Loucy (cell line): ENCODE results near the gene SLC1A4.

Source experiments
- EZH2phosphoT487 ChIP-seq: fragments of 200-600 bp; IDR thresholded peaks from 2 replicates; pipeline ENCODE4 v1.6.1; 2018; ENCODE audit warnings: antibody characterized with exemption, mild to moderate bottlenecking, moderate library complexity, borderline replicate concordance
- TF ChIP-seq, protein P1 (sequence below): fragments of 200-600 bp; sonication (generic); conservative IDR thresholded peaks from 2 replicates; pipeline ENCODE4 v1.5.1; 2014; ENCODE audit warnings: mild to moderate bottlenecking, antibody characterized with exemption, low read length

DNA sequence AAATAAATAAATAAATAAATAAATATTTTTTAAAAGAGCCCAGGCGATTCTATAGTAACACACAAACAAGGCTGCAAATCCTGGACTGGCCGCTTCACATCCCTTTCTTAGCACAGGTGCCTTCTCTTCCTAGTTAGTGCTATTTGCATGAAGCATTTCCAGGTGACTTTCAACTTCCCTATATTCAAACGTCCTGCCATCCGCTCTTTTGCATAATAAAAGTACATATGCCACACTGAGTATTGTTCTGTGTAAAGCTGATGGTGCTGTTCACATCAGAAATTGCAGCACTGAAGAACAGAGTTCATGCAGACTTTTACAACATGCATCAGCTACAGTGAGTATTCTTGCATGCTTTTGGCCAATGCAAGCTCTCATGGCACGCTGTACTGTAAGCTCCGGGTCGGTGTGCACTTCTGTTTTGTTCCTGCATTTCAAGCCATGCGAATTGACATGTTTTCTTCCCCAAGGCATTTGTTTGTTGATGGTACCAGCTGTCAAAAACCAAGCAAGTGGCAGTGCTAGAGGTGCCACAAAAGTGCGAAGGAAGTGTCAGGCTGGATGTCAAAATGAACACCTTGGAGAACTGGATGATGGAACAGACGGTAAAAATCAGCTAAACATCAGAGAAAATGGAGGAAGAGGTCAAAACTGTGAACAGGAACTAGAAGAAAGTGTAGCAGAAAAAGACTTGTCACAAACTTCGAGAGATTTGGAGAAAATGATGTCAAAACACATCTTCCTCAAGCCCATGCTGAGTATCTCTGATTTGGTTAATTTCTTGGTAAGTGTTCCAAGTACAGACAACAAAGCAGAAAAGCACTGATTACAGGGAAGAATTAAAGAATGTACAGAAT, 41.5 kb downstream of the SLC1A4 start:
- TF ChIP-seq EZH2phosphoT487: no peak
- TF ChIP-seq, protein P1, sequence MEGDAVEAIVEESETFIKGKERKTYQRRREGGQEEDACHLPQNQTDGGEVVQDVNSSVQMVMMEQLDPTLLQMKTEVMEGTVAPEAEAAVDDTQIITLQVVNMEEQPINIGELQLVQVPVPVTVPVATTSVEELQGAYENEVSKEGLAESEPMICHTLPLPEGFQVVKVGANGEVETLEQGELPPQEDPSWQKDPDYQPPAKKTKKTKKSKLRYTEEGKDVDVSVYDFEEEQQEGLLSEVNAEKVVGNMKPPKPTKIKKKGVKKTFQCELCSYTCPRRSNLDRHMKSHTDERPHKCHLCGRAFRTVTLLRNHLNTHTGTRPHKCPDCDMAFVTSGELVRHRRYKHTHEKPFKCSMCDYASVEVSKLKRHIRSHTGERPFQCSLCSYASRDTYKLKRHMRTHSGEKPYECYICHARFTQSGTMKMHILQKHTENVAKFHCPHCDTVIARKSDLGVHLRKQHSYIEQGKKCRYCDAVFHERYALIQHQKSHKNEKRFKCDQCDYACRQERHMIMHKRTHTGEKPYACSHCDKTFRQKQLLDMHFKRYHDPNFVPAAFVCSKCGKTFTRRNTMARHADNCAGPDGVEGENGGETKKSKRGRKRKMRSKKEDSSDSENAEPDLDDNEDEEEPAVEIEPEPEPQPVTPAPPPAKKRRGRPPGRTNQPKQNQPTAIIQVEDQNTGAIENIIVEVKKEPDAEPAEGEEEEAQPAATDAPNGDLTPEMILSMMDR: no peak
